Endothelial cell of umbilical vein (primary cell): ENCODE data around the gene SOWAHD. TPM values are rescaled to one million over a fixed set of nuclear protein-coding genes. Genes with fewer than 3 reads are reported as not detected.

Experiments
- BruUV-seq: library from RNA; stranded (reverse); fragments of 400-500 nt; replicated peaks from 2 replicates; lab custom pipeline; 2021; lab: Mats Ljungman, UMichigan
- CTCF ChIA-PET: fragments of 300-600, 350-600 bp; sonication (Branson Sonifier 250); formaldehyde crosslinking; loops from one replicate; lab custom pipeline; 2021; ENCODE audit warnings: antibody characterized with exemption, inconsistent platforms; lab: Charles Lee
- POLR2A ChIA-PET: fragments of 300-600, 350-600 bp; sonication (Branson Sonifier 250); formaldehyde crosslinking; loops from one replicate; lab custom pipeline; 2021; ENCODE audit warnings: antibody characterized with exemption, inconsistent platforms; lab: Charles Lee
- DNase-seq: peaks from one replicate; pipeline ENCODE4 v3.0.0-alpha.2; 2011; ENCODE audit warnings: low read depth, low spot score
- FAIRE-seq: peaks from 2 replicates; lab custom pipeline; 2011; peaks lifted over from hg19 to GRCh38; lab: Jason Lieb, UNC
- H2AFZ ChIP-seq: 2 replicates; pipeline ENCODE4 v1.6.0; 2012; ENCODE audit warnings: low read depth, low read length, control low read depth, inconsistent platforms
- H3K27ac ChIP-seq: 2 replicates; pipeline ENCODE4 v1.5.1; 2011; ENCODE audit warnings: low read depth, mild to moderate bottlenecking, control low read depth, low read length, moderate library complexity; ENCODE audit not compliant: insufficient read depth
- H3K27me3 ChIP-seq, 2 experiments: 2 replicates each; pipeline versions ENCODE4 v1.6.0 to v1.6.1; 2011; ENCODE audit warnings: low read length in 2 of 2, mixed read lengths in 1 of 2; ENCODE audit not compliant: control insufficient read depth in 2 of 2, insufficient read depth in 2 of 2
- H3K36me3 ChIP-seq, 2 experiments: 2 replicates in 1 of 2; 3 replicates in 1 of 2; pipeline ENCODE4 v1.5.1; 2011; ENCODE audit warnings: low read length in 2 of 2, mild to moderate bottlenecking in 1 of 2, moderate library complexity in 1 of 2; ENCODE audit not compliant: control insufficient read depth in 2 of 2, insufficient read depth in 2 of 2; ENCODE audit errors: extremely low read depth in 1 of 2
- H3K4me1 ChIP-seq: 3 replicates; pipeline ENCODE4 v1.5.1; 2011; ENCODE audit warnings: mild to moderate bottlenecking, low read length; ENCODE audit not compliant: control insufficient read depth, insufficient read depth; ENCODE audit errors: extremely low read depth
- H3K4me2 ChIP-seq: 2 replicates; pipeline ENCODE4 v1.6.1; 2011; ENCODE audit warnings: low read length, control low read depth, mixed read lengths; ENCODE audit not compliant: insufficient read depth
- H3K4me3 ChIP-seq, 3 experiments: fragments of 200-600 bp in 1 of 3; sonication (generic), shearing (Covaris generic) in 1 of 3; replicated peaks in 1 of 3; 2 replicates each; pipeline ENCODE4 v1.5.1; 2011 to 2016; ENCODE audit warnings: control low read depth in 3 of 3, low read length in 3 of 3, mild to moderate bottlenecking in 2 of 3, inconsistent platforms in 1 of 3, low read depth in 1 of 3, moderate library complexity in 1 of 3; ENCODE audit not compliant: insufficient read depth in 1 of 3
- H3K79me2 ChIP-seq: 2 replicates; pipeline ENCODE4 v1.6.0; 2012; ENCODE audit warnings: low read length, inconsistent platforms; ENCODE audit not compliant: control insufficient read depth, insufficient read depth
- H3K9ac ChIP-seq: replicated peaks from 2 replicates; pipeline ENCODE3; 2011; ENCODE audit warnings: low read length, control low read depth; ENCODE audit not compliant: insufficient read depth; ENCODE audit errors: extremely low read depth
- H3K9me1 ChIP-seq: replicated peaks from 3 replicates; pipeline ENCODE4 v1.6.0; 2011; ENCODE audit warnings: mild to moderate bottlenecking, low read length; ENCODE audit not compliant: control insufficient read depth, insufficient read depth; ENCODE audit errors: extremely low read depth
- H3K9me3 ChIP-seq: replicated peaks from 2 replicates; pipeline ENCODE4 v1.5.1; 2012; ENCODE audit warnings: low read length, inconsistent platforms; ENCODE audit not compliant: control insufficient read depth, insufficient read depth
- H4K20me1 ChIP-seq: replicated peaks from 2 replicates; pipeline ENCODE3; 2011; ENCODE audit warnings: mild to moderate bottlenecking, low read length; ENCODE audit not compliant: control insufficient read depth, insufficient read depth; ENCODE audit errors: extremely low read depth
- EZH2 ChIP-seq: IDR thresholded peaks from 2 replicates; pipeline ENCODE4 v1.6.1; 2012; ENCODE audit warnings: borderline replicate concordance, low read depth, mild to moderate bottlenecking, moderate library complexity, low read length, inconsistent platforms; ENCODE audit not compliant: severe bottlenecking
- FOS ChIP-seq: IDR thresholded peaks from 2 replicates; pipeline ENCODE4 v1.6.1; 2011; ENCODE audit warnings: mild to moderate bottlenecking, low read length, moderate library complexity, borderline replicate concordance; ENCODE audit not compliant: insufficient read depth
- GATA2 ChIP-seq: IDR thresholded peaks from 2 replicates; pipeline ENCODE4 v1.7.0; 2011; ENCODE audit warnings: low read depth, mild to moderate bottlenecking, moderate library complexity, mixed read lengths, low read length; ENCODE audit not compliant: insufficient read length, insufficient read depth
- JUN ChIP-seq: IDR thresholded peaks from 2 replicates; pipeline ENCODE4 v1.6.1; 2011; ENCODE audit warnings: borderline replicate concordance, low read depth; ENCODE audit not compliant: insufficient read length, insufficient read depth
- MYC ChIP-seq: IDR thresholded peaks from one replicate; pipeline ENCODE4 v1.6.1; 2011; ENCODE audit warnings: mild to moderate bottlenecking, low read depth, low read length
- POLR2A ChIP-seq: IDR thresholded peaks from 2 replicates; pipeline ENCODE4 v1.6.1; 2012; ENCODE audit warnings: low read depth, mild to moderate bottlenecking, control low read depth, low read length
- POLR2AphosphoS5 ChIP-seq: IDR thresholded peaks from 2 replicates; pipeline ENCODE4 v1.6.1; 2012; ENCODE audit warnings: low read depth, mild to moderate bottlenecking, control low read depth, low read length, moderate library complexity; ENCODE audit not compliant: insufficient read depth
- dilution Hi-C: fragments of 300-500 bp; cut with MboI; formaldehyde crosslinking; loops from one replicate; pipeline ENCODE4 v1.15.0; 2019; ENCODE audit warnings: low sequenced_read_pairs; ENCODE audit not compliant: extremely low pct_ligation_motif_present
- intact Hi-C: fragments of 100-400 bp; cut with micrococcal nuclease; formaldehyde crosslinking; loops from one replicate; pipeline ENCODE4 v1.10.0; 2022
- polyA plus RNA-seq, 4 experiments: library from polyadenylated mRNA; depleted of rRNA in 3 of 4; stranded (reverse) in 3 of 4; unstranded in 1 of 4; fragments of >200 nt; gene quantifications; 2 replicates each; pipeline versions ENCODE4 v1.2.1 to v1.2.3, GENCODE V29; 2011 to 2012; ENCODE audit warnings: missing spikeins in 1 of 4
- total RNA-seq: library from RNA; stranded (reverse); gene quantifications from 2 replicates; pipeline ENCODE4 v1.2.3, GENCODE V29; 2021
- TF ChIP-seq, protein P1 (sequence below), 2 donors: IDR thresholded peaks; 1 replicate in 1 of 2; 2 replicates in 1 of 2; pipeline ENCODE4 v1.5.1; 2011; ENCODE audit warnings: low read length in 2 of 2, mild to moderate bottlenecking in 2 of 2, moderate library complexity in 2 of 2, control low read depth in 1 of 2, inconsistent platforms in 1 of 2, low read depth in 1 of 2; ENCODE audit not compliant: insufficient read depth in 1 of 2; ENCODE audit errors: extremely low read depth in 1 of 2
- TF ChIP-seq, protein P2 (sequence below): IDR thresholded peaks from 2 replicates; pipeline ENCODE4 v1.6.1; 2011; ENCODE audit not compliant: insufficient read depth, insufficient read length

SOWAHD gene
- total and polyA plus RNA-seq, 2 donors (not counting 3 experiments of a cell fraction or from before 2014, with no cell fraction given) = not detected

DNA sequence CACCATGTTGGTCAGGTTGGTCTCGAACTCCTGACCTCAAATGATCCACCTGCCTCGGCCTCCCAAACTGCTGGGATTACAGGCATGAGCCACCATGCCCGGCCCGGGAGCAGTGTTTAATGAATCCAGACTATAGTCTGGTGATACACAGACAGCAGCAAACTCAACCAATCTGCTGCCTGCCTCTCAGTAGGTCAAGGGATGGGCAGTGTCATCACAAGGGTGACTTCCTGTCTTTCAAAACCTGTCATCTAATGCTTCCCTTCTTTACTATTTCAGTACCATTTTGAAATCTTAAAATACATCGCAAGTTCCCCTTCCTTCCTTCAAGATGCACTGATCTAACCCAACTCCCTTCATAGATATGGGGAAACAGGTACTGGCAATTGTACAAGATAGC, 24.6 kb downstream of the SOWAHD start:
- H3K9me1 ChIP-seq = no peaks in the 10 kb centered on the region
- no peak overlapping the region for H3K4me2 ChIP-seq
- H3K4me3 ChIP-seq = no peak overlapping the region
- H2AFZ ChIP-seq = no peak overlapping the region
- POLR2A ChIA-PET = interaction anchor here (2.1 kb wide), 1 partner anchor 8 kb away, joined by 8 read pairs; the partner anchor contains the start of gene RPL39
- no peak for TF ChIP-seq MYC
- TF ChIP-seq, protein P1, sequence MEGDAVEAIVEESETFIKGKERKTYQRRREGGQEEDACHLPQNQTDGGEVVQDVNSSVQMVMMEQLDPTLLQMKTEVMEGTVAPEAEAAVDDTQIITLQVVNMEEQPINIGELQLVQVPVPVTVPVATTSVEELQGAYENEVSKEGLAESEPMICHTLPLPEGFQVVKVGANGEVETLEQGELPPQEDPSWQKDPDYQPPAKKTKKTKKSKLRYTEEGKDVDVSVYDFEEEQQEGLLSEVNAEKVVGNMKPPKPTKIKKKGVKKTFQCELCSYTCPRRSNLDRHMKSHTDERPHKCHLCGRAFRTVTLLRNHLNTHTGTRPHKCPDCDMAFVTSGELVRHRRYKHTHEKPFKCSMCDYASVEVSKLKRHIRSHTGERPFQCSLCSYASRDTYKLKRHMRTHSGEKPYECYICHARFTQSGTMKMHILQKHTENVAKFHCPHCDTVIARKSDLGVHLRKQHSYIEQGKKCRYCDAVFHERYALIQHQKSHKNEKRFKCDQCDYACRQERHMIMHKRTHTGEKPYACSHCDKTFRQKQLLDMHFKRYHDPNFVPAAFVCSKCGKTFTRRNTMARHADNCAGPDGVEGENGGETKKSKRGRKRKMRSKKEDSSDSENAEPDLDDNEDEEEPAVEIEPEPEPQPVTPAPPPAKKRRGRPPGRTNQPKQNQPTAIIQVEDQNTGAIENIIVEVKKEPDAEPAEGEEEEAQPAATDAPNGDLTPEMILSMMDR (IDR thresholded peaks at IDR 0.05; ENCODE audit: extremely low read depth in 1 of 2, insufficient read depth in 1 of 2, low read depth in 1 of 2, low read length in 2 of 2) = no peak
- no peak for TF ChIP-seq GATA2
- no peak for TF ChIP-seq FOS
- no peak for TF ChIP-seq JUN
- TF ChIP-seq EZH2 = no peak
- no peak for TF ChIP-seq POLR2A
- TF ChIP-seq, protein P2, sequence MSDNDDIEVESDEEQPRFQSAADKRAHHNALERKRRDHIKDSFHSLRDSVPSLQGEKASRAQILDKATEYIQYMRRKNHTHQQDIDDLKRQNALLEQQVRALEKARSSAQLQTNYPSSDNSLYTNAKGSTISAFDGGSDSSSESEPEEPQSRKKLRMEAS = no peak
- no peak for TF ChIP-seq POLR2AphosphoS5
- CTCF ChIA-PET = interaction anchor here (0.8 kb wide), 1 partner anchor 173 kb away, joined by 3 read pairs; no protein-coding TSS in a partner anchor
- no peak overlapping the region for H3K27ac ChIP-seq
- intact Hi-C loops (no loop called here), dilution Hi-C loops (no loop called here)
- H3K9me3 ChIP-seq = no peaks in the 10 kb centered on the region
- peaks cover 4% of the 10 kb centered on the region in 2 experiments for H3K36me3 ChIP-seq
- H3K9ac ChIP-seq = no peak overlapping the region
- peaks cover 27% of the 10 kb centered on the region for H3K79me2 ChIP-seq
- FAIRE-seq (no peak), DNase-seq (no peak)
- H4K20me1 ChIP-seq = peaks cover 2% of the 10 kb centered on the region
- BruUV-seq = no TSS peak
- no peaks in the 10 kb centered on the region for H3K27me3 ChIP-seq
- peaks cover 10% of the 10 kb centered on the region for H3K4me1 ChIP-seq
